IMR-90 (cell line): ENCODE data around the gene DEFB131B. TPM values are rescaled to one million over a fixed set of nuclear protein-coding genes. Genes with fewer than 3 reads are reported as not detected.
"Not testable (repeated sequence)": the region's sequence is repeated elsewhere in the genome, so short reads cannot be mapped to it uniquely, and the experiment has no call there.

Source experiments
- ATAC-seq: fragments of 200-7000 bp; cut with Tn5 transposase; 2 replicates; pipeline ENCODE4 v1.9.1; 2020; ENCODE audit warnings: low read depth, mild to moderate bottlenecking, moderate library complexity
- BruUV-seq: library from RNA; stranded (reverse); fragments of 400-500 nt; replicated peaks from 2 replicates; lab custom pipeline; 2021; lab: Mats Ljungman, UMichigan
- CTCF ChIA-PET: fragments of 300-600 bp; formaldehyde crosslinking; extraction: SDS; loops from one replicate; lab custom pipeline; 2021; ENCODE audit warnings: antibody characterized with exemption; lab: Yijun Ruan, JAX
- POLR2A ChIA-PET: fragments of 300-600 bp; sonication (Branson Sonifier 250); formaldehyde crosslinking; loops from one replicate; lab custom pipeline; 2022; ENCODE audit warnings: antibody characterized with exemption; ENCODE audit not compliant: unreplicated experiment; lab: Charles Lee
- DNase-seq: peaks from one replicate; pipeline ENCODE4 v3.0.0; 2013
- H2AFZ ChIP-seq: replicated peaks from 2 replicates; pipeline ENCODE3; 2013; ENCODE audit warnings: low read length, mild to moderate bottlenecking; ENCODE audit not compliant: poor library complexity
- H2AK5ac ChIP-seq: 2 replicates; pipeline ENCODE4 v1.6.1; 2013; ENCODE audit warnings: low read depth, low read length, inconsistent platforms
- H2AK9ac ChIP-seq: replicated peaks from 2 replicates; pipeline ENCODE3; 2013; ENCODE audit warnings: mild to moderate bottlenecking, low read depth, low read length, moderate library complexity; ENCODE audit not compliant: poor library complexity
- H2BK120ac ChIP-seq: 2 replicates; pipeline ENCODE4 v1.6.1; 2013; ENCODE audit warnings: low read depth, low read length, inconsistent platforms
- H2BK15ac ChIP-seq: 3 replicates; pipeline ENCODE4 v1.6.1; 2013; ENCODE audit warnings: low read depth, low read length, inconsistent platforms
- H2BK20ac ChIP-seq: 2 replicates; pipeline ENCODE4 v1.6.1; 2013; ENCODE audit warnings: low read depth, mild to moderate bottlenecking, inconsistent platforms, low read length, moderate library complexity
- H2BK5ac ChIP-seq: 2 replicates; pipeline ENCODE4 v1.6.1; 2013; ENCODE audit warnings: mild to moderate bottlenecking, low read depth, low read length, inconsistent platforms; ENCODE audit not compliant: poor library complexity, severe bottlenecking
- H3K14ac ChIP-seq: replicated peaks from 2 replicates; pipeline ENCODE4 v1.6.1; 2013; ENCODE audit warnings: low read depth, low read length, inconsistent platforms
- H3K18ac ChIP-seq: 2 replicates; pipeline ENCODE4 v1.6.1; 2013; ENCODE audit warnings: low read depth, low read length, control low read depth
- H3K23ac ChIP-seq: 2 replicates; pipeline ENCODE4 v1.6.1; 2013; ENCODE audit warnings: low read depth, low read length, inconsistent platforms
- H3K27ac ChIP-seq: 2 replicates; pipeline ENCODE4 v1.5.1; 2013; ENCODE audit warnings: mild to moderate bottlenecking, control low read depth, low read length; ENCODE audit not compliant: insufficient read depth
- H3K27me3 ChIP-seq: 2 replicates; pipeline ENCODE4 v1.6.1; 2013; ENCODE audit warnings: low read length; ENCODE audit not compliant: control insufficient read depth, insufficient read depth
- H3K36me3 ChIP-seq: 2 replicates; pipeline ENCODE4 v1.6.1; 2013; ENCODE audit warnings: low read length, mixed read lengths; ENCODE audit not compliant: control insufficient read depth, insufficient read depth
- H3K4ac ChIP-seq: 2 replicates; pipeline ENCODE4 v1.6.1; 2013; ENCODE audit warnings: low read depth, low read length, inconsistent platforms
- H3K4me1 ChIP-seq: 2 replicates; pipeline ENCODE4 v1.6.1; 2013; ENCODE audit warnings: low read length, mixed read lengths; ENCODE audit not compliant: control insufficient read depth, insufficient read depth
- H3K4me2 ChIP-seq: 2 replicates; pipeline ENCODE4 v1.6.1; 2013; ENCODE audit warnings: low read depth, mild to moderate bottlenecking, control low read depth, low read length, moderate library complexity
- H3K4me3 ChIP-seq: 2 replicates; pipeline ENCODE4 v1.5.1; 2013; ENCODE audit warnings: low read depth, mild to moderate bottlenecking, control low read depth, low read length, moderate library complexity; ENCODE audit not compliant: insufficient read depth
- H3K56ac ChIP-seq: 2 replicates; pipeline ENCODE4 v1.6.1; 2013; ENCODE audit warnings: low read length, inconsistent platforms; ENCODE audit not compliant: insufficient read depth; ENCODE audit errors: extremely low read depth
- H3K79me1 ChIP-seq, 2 experiments: 2 replicates each; pipeline ENCODE4 v1.6.1; 2013; ENCODE audit warnings: low read length in 2 of 2, inconsistent platforms in 1 of 2, low read depth in 1 of 2
- H3K9ac ChIP-seq: 2 replicates; pipeline ENCODE4 v1.6.1; 2013; ENCODE audit warnings: low read depth, low read length, control low read depth
- H3K9me1 ChIP-seq: 2 replicates; pipeline ENCODE4 v1.6.1; 2013; ENCODE audit warnings: low read length, inconsistent platforms; ENCODE audit not compliant: insufficient read depth
- H3K9me3 ChIP-seq: 2 replicates; pipeline ENCODE4 v1.6.1; 2013; ENCODE audit warnings: low read length; ENCODE audit not compliant: control insufficient read depth, insufficient read depth
- H4K20me1 ChIP-seq: 2 replicates; pipeline ENCODE4 v1.6.1; 2013; ENCODE audit warnings: low read length, inconsistent platforms; ENCODE audit not compliant: insufficient read depth
- H4K5ac ChIP-seq: 2 replicates; pipeline ENCODE4 v1.6.1; 2013; ENCODE audit warnings: mild to moderate bottlenecking, low read depth, low read length, control low read depth
- H4K8ac ChIP-seq, 2 experiments: 2 replicates each; pipeline ENCODE4 v1.6.1; 2013; ENCODE audit warnings: low read depth in 2 of 2, low read length in 2 of 2, control low read depth in 1 of 2, inconsistent platforms in 1 of 2
- H4K91ac ChIP-seq: 2 replicates; pipeline ENCODE4 v1.6.1; 2013; ENCODE audit warnings: low read depth, low read length, inconsistent platforms; ENCODE audit not compliant: insufficient read depth
- WGBS, 2 experiments: methylation state at CpG; one replicate each; pipeline versions ENCODE4 v1.1.5 to v1.1.7; 2013; ENCODE audit warnings: missing lambda C conversion rate in 2 of 2; ENCODE audit not compliant: insufficient read length in 1 of 2; ENCODE audit errors: extremely low coverage in 2 of 2; 5-methylcytosine and 5-hydroxymethylcytosine counted together
- dilution Hi-C: fragments of 300-500 bp; cut with HindIII; formaldehyde crosslinking; loops from one replicate; pipeline ENCODE4 v1.14.3; 2018; ENCODE audit warnings: low sequenced_read_pairs; ENCODE audit not compliant: unreplicated experiment
- in situ Hi-C: fragments of 300-500 bp; cut with MboI; formaldehyde crosslinking; loops from 3 replicates; pipeline ENCODE4 v1.14.3; 2019; ENCODE audit warnings: low sequenced_read_pairs, inconsistent platforms, mixed read lengths
- intact Hi-C: fragments of 100-400 bp; cut with micrococcal nuclease; formaldehyde crosslinking; loops from 2 replicates; pipeline ENCODE4 v1.10.0; 2022
- polyA plus RNA-seq, 3 experiments: library from polyadenylated mRNA; depleted of rRNA; stranded (reverse); fragments of >200 nt; gene quantifications; 2 replicates each; pipeline ENCODE4 v1.2.3, GENCODE V29; 2012; ENCODE audit warnings: low replicate concordance in 1 of 3
- total RNA-seq: library from RNA; depleted of rRNA; stranded (reverse); fragments of >200 nt; gene quantifications from 2 replicates; pipeline ENCODE4 v1.2.3, GENCODE V29; 2012

DEFB131B gene
- total and polyA plus RNA-seq, 2 of the 4 experiments (the other 2 are of a cell fraction), result not detected

DNA sequence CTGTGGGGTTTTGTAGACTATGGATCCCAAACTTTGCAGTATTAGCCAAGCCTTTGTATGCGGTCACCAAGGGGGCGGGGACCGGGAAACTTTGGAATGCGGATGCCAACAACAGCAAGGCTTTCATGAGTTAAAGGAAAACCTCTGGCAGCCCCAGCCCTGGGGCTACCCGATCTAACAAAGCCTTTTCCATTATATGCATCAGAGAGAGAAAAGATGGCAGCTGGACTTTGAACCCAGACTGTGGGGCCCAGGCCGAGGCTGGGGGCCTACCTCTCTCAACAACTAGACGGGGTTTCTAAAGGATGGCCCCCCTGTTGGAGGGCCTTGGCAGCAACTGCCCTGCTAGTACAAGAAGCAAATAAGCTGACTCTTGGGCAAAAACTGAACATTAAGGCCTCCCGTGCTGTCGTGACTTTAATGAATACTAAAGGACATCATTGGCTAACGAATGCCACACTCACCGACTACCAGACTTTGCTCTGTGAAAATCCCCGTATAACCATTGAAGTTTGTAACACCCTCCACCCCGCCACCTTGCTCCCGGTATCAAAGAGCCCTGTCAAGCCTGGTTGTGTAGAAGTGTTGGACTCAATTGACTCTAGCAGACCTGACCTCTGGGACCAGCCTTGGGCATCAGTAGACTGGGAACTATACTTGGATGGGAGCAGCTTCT, 10.2 kb downstream of the DEFB131B start:
- H3K36me3 ChIP-seq, H2BK20ac ChIP-seq, H4K20me1 ChIP-seq, H2AK9ac ChIP-seq, H2AK5ac ChIP-seq, H3K23ac ChIP-seq, H3K4me1 ChIP-seq, H3K27me3 ChIP-seq, H3K56ac ChIP-seq, H3K79me1 ChIP-seq, dilution Hi-C loops, H3K18ac ChIP-seq, H3K4me2 ChIP-seq, H2BK15ac ChIP-seq, H3K9me1 ChIP-seq, intact Hi-C loops, H4K8ac ChIP-seq, H2BK120ac ChIP-seq, H3K27ac ChIP-seq, in situ Hi-C loops, POLR2A ChIA-PET, H2BK5ac ChIP-seq, H3K4me3 ChIP-seq, H3K9me3 ChIP-seq, H3K9ac ChIP-seq, H3K14ac ChIP-seq, H4K5ac ChIP-seq, H3K4ac ChIP-seq, CTCF ChIA-PET, BruUV-seq, H4K91ac ChIP-seq, H2AFZ ChIP-seq, ATAC-seq, DNase-seq: not testable (repeated sequence)
- WGBS, 2 experiments, result no CpG with 5 or more reads among the region's 14 CpGs

DNA sequence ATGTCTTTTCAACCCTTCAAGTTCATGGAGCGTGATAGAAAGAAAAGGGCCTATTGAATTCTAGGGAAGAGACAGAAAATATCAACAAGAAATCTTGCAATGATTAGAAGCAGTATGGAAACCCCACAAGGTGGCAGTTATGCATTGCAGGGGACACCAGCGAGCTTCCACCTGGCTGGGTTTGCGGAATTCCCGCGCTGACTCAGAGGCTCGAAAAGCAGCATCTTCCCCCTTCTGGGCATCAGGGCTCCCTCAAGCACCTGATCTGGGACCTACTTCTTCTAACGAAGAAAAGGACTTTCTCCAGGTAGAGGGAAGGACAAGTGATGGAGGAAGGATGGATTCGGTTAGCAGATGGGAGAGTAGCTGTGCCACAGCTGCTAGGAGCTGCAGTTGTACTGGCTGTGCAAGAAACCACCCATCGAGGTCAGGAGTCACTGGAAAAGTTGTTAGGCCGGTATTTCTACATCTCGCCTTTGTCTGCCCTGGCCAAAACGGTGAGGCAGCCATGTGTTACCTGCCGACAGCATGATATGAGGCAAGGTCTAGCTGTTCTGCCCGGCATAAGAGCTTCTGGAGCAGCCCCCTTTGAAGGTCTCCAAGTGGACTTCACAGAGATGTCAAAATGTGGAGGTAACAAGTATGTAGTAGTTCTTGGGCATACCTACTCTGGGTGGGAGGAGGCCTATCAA, 11.1 kb downstream of the DEFB131B start:
- H3K18ac ChIP-seq, H3K9ac ChIP-seq, H4K8ac ChIP-seq, POLR2A ChIA-PET, H3K14ac ChIP-seq, H4K5ac ChIP-seq, H3K4ac ChIP-seq, dilution Hi-C loops, CTCF ChIA-PET, H2AFZ ChIP-seq, H3K23ac ChIP-seq, in situ Hi-C loops, H3K27ac ChIP-seq, H2BK20ac ChIP-seq, BruUV-seq, DNase-seq, H2BK15ac ChIP-seq, H3K4me3 ChIP-seq, H3K36me3 ChIP-seq, H3K4me1 ChIP-seq, H2BK120ac ChIP-seq, H4K91ac ChIP-seq, H2BK5ac ChIP-seq, intact Hi-C loops, H3K56ac ChIP-seq, H2AK9ac ChIP-seq, H2AK5ac ChIP-seq, H3K79me1 ChIP-seq, H3K4me2 ChIP-seq, ATAC-seq, H4K20me1 ChIP-seq, H3K27me3 ChIP-seq, H3K9me1 ChIP-seq, H3K9me3 ChIP-seq: not testable (repeated sequence)
- 86% methylated on average over 5 of the region's 14 CpGs; no CpG with 5 or more reads in 1 of the 2 experiments for WGBS, 2 experiments
